Activated CD4-positive, alpha-beta T cell treated with anti-CD3 and anti-CD28 coated beads for 24 hours (primary cell): ENCODE data around the gene EPB41L2.

Source experiments
- DNase-seq, 2 donors: peaks; one replicate each; pipeline ENCODE4 v3.0.0-alpha.2; 2020; ENCODE audit warnings: low read depth in 2 of 2

Gene EPB41L2

DNA sequence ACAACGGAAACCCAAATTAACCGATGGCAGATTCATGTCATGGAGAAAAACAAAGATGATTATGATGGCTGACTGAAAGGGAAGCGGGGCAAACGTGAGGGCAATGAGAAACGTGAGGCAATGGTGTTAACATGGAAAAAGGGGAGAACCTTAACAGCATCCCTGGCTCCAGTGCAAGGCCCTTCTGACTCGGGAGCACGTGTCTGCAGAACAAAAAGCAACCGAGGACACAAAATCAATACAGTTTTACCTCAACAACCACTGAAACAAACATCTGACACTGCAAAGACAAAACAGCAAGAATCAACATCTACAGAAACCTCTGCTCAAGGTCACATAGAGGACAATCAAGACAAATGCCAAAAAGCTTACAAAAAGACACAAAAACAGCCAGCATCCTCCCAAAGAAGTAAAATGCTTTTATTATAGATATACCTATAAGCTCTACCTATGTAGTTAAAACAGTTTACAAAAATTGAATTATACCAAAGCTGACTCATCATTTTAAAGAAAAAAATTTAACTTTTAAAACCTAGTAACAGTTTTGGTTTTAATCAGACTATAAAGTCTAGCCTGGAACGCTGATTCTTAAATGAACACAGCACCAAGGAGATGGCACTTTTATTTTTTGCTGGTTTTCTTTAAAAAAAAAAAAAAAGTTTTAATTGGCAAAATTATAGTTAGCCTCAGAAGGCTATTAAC, 192.7 kb downstream of the EPB41L2 start:
- DNase-seq: no peak

DNA sequence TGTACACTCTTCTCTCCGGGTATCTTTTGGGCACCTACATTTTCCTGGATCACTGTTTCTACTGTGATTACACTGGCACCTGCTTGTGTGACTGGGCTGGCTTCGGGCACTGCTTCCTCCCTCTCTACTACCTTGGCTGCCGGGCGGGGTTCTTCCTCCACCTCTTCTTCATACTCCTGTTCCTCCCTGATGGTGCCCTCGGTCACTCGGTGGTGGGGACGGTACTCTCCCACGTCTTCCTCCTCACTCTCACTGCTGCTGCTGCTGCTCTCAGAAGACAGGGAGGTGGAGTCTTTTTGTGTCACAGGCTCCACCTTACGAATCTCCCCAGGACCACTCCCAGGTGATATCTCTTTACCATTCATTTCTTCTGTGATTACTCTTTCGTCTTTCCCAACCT, 193.4 kb downstream of the EPB41L2 start:
- DNase-seq: no peak

DNA sequence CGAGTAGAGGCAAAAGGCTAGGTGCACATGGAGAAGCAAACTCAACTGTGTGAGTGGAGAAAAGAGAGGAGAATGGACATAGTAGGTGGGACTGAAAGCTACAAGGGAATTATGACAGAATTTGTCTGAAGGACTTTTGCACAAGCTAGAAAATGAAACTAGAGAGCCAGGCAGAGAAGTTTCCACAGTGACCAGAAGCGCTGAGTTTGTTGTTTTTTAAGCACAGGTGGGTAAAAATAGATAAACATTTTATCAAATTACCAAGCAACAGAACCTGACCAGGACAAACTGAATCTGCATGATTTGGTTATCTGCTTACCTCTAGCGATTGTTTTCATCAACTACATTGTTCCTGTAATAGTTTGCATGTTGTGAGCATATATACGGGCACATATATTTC, 197.3 kb downstream of the EPB41L2 start:
- DNase-seq: no peak

DNA sequence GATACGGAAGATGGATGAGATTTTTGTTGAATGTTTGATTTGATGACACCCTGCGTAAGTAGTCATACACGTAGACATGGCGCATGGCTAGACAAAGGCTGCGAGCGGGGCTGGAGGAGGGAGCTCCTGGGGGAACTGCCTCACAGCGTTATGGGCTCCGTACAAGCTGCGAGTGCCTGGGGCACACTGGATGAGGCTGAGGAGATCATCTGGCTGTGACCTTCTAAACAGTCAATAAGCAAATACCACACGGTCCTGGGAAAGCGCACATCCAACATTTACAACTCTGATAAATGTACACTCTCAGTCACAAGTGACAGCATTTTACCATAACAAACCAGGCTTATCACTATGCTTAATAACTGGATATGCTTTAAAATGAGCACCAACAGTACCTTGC, 198.7 kb downstream of the EPB41L2 start:
- no peak for DNase-seq

DNA sequence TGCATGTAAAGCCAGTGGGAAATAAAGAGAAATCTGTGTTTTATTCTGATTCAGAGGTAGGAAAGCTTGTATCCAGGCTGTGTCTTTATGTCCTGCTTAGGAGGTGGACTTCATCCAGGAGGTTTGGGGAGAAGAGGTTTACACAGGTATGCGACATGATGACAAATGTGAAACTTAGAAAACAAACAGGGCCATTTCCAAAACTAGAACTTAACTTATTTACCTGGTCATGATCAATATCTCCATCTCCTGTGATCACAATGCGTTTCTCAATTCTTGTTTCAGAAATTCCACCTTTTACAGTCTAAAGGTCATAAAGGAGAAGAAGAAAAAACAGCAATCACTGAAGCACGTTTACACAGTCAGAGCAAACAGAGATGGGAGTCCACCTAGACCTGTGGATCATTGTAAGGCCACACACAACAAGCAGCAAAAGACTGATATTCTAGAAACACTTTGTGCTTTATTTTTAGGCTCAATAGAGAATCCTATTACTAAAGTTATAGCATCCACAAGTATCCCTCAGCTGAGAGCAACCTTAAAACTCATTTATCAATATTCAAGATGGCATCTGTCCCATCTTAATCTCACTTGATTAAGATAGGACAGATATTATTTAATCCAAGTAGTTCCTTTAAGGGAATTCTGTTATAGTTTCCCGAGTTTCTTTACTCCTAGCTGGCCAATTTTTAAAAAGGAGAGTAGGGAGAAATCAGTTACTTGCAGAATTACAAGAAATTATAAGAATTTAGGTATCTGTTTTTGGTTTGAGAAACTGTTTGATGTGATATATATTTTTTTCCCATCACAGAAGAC, 199.4 kb downstream of the EPB41L2 start:
- no peak for DNase-seq

DNA sequence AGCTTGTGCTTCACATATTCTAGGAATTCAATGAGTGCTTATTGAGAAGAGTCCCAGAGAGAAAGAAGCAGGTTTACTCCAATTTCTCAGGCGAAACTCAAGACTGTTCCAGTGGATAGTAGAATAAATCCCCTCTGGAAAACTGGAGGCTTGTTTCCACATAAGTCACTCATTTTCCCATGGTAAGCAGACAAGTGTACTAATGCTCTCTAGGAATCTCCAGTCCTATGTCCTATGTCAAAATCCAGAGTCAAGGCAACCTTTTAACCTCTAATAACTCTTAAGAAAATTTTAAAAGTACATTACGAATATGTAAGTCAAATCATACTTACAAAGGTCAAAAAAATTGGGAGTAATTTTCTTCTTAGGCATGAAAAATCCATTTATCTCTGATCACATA, 200.7 kb downstream of the EPB41L2 start:
- DNase-seq: no peak

DNA sequence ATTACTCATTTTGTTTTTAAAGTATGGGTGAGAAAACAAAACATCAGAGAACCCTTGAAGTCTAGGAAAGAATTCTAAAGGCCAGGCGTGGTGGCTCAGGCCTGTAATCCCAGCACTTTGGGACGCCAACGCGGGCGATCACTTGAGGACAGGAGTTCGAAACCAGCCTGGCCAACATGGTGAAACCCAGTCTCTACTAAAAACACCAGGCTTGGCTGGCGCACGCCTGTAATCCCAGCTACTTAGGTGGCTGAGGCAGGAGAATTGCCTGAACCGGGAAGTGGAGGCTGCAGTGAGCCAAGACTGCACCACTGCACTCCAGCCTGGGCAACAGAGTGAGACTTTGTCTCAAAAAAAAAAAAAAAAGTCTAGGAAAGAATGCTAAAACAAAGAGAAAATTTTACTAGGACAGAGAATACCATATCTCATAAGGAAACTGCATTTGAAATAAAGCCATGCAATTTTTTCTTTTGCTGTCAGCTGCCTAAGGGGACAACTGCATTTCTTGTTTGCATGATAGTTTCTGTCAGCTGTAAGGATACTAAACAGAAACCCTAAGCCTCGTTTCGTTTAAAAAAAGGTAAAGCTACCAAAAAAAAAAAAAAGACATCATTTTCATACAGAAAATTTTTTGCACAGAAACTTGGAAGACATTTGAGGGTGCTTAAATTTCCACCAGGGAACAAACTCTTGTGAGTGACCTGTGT, 203.7 kb downstream of the EPB41L2 start:
- DNase-seq: no peak

DNA sequence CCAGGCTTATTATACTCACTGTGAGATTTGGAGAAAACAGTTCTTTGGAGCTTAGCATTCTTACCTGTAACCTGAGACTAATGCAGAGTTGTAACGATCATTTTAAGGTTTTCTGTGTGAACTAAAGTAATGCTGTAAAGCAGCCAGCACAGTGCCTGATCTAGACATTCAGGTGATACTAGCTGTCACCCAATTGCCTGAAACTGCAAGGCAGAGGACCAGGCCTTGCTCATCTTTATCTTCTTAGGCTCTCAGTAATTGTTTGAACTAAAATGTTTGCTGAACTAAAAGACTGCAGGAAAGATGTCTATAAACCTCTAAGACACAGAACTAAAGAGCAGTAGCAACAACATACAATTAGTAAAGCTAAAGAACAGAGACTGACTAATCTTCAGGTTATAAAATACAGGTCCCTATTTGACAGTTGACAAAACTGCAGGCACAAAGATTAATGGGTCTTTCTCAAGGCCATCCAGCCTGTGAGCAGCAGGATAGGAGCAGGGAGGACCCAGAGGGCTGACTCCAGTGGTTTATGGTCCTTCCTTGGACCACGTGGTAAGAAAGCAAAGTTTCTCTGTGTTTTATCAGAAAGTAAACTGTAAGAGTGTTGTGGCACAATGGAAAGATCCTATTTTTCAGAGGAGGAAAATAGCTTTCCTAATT, 204.4 kb downstream of the EPB41L2 start:
- DNase-seq: no peak

DNA sequence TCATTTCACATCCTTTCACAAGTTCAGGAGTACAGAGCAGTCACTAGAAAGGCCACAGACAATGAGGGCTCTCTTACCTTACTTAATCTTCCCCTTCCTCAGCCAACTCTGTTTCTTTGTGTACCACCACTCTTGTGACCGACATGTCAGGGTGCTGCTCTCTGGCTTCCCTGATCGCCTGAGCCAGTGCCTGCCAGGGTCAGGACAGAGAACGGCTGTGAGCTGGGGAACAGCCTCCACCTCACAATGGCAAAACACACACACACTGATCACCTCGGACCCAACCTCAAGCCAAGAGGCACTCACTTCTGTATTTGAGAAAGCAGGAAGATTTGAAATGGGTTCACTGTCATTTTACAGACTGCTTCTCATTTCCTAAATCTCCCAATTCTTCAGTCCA, 205.0 kb downstream of the EPB41L2 start:
- no peak for DNase-seq

DNA sequence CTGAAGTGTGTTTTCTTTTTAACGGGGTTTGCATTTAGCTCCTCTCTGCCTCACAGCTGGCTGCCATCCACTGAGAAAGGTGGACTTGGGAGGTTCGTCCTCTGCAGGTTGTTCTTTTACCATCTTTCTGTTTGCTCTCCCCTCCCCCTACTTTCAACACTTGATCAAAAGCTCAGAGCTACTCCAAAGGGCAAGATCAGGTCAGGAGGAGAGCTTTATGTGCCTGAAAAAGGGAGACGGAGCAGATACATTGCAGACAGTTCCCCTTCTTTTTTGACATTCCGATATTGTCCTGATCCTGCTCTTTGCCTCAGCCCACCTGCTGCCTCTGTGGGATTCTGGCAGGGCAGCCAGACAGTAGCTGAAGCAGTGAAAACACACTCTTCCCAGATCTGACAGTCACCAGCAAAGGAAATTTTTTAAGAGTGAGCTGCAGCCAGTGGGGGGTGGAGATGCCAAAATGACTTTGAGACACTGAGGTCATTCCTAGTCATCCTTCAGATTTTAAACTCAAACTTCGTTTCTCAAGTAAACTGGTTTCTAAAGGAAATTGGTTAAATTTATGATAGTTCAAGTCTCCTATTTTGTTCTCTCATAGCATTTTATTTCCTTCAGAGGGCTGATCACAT, 209.4 kb downstream of the EPB41L2 start:
- no peak for DNase-seq

DNA sequence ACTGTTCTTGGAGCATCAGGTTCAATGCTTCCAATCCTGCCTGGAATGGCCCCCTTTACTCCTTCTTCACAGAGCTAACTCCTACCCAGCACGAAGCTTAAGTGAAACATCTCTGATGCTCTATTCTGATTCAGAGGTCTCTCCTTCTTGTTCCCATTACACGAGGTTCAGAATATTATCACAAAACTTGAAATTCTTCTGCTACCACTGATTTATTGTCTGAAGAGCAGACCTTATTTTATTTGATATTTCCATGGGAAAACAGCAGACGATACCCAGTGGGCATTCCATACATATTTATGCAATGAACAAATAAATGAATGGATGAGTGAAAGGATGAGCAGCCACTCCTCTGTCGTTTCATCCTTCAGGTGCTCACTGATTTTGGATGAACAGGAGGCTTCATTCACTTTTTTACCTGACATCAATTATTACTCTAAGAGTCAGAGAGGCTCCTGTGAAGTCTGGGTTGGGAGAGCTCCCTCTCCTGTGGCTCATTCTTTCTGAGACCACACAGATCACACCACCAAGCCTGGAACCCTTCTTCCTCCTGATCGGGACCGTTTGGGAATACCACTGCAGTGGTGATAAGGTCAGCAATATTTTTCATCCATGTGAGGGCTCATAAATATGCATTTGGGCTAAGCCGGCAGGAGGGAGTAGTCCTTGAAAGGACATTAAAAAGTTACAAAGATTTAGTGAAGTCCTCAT, 210.0 kb downstream of the EPB41L2 start:
- no peak for DNase-seq

DNA sequence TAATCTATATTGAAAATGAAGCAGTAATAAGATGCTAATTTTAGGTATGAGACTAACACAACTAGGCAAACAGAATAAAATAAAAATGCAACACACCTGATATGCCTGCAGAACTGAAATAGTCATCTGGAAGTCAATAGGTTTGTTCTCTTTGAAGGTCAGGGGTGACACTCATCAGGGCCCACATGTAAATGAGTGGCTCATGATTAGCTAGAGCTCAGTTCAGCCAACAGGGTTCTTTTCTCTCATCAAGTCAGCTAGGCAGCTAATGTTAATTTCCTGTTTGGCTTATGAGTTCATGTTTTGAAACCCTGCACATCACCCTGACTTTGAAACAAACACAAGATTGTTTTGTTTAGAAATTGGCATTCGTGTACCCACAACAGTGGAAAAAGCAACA, 212.0 kb downstream of the EPB41L2 start:
- no peak for DNase-seq

DNA sequence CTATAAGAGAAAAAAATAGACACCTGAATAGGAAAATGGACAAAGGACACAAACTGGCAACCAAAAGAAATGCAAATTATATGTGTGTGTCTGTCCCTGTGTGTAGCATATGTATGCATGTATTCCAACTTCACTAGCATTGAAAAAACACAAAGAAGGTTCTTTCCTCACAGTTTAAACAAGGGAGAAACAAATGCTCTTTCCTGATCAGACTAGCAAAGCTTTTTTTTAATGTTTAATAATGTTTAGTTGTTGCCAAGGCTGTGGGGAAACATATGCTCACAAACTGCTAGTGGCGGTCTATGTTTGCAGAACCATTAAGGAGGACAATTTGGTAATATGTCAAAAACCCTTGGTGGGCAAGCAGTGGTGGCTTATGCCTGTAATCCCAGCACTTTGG, 213.5 kb downstream of the EPB41L2 start:
- DNase-seq: no peak

DNA sequence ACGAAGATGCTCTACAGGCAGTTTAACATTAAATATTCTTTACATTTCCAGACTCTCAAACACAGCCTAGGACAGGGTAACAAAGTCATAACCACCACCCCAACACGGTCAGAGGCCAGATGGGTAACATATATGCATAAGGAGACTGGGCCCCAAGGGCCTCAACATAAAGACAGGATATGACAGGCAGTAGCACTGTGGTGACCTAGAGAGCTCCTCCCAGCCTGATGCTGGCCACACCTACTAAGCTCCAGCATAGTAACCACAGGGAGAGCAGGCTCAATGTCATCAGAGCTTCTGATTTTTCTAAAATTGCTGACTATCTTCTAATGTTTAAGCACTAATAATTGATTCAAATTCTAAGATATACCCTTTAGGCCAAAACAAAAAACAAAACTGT, 214.1 kb downstream of the EPB41L2 start:
- peak in 1 of 2 donors; percentile 1 for DNase-seq

DNA sequence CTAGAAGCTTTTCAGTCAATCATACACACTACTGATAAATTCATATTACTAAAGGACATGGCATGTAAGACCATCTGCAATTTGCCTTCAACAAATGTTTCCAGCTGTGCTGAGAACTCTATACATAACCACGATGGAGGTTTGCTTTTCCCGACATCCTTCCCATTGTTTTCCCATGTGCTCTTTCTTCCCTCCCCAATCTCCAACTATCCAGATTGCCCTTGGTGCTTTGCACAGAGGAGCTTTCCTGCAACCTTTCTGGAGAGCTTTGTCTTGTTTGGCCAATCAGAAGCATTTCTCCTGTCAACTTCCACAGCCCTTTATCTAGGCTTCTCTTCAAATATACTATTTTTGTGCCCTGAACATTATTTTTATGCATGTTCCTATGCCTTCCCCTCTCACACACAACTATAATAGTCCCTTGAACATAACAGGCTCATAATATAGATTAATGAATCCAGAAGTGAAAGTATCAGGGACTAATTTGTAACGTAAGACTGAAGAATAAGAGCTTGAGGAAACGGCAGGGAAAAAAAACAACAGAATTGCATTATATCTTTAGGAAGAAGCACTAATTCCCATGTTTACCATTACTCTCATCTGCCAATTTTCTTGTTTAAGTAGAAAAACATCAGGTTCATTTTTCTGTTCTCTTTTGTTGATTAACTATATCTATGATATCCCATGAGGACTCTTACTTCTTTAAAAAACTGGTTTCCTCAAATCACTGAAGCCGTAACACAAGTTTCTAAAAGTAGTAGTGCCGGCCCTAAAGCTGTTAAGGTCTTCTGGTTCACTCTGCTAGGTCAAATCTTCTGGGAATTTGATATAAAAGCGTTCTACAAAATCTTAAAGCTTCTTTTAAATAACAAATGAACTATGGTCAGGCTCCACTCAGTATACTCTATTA, 215.8 kb downstream of the EPB41L2 start:
- DNase-seq: no peak

DNA sequence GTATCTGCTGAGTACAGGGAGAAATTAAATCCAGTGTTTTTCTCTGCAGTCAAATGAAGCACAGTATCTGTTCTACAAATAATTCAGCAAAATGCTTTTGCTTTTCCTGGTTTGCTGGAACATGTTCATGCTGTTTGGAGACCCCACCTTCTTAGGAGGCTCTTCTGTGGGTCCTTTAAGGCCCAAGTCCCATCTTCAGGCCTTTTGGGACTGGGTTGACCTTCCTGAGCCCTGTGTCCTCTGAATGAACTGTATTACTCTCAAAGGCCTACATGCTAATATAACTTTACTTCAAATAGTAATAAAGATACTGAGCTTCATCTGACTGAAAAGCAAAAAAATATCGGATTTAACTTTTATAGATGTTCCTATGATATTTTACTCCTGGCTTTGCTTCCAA, 216.5 kb downstream of the EPB41L2 start:
- DNase-seq: no peak

DNA sequence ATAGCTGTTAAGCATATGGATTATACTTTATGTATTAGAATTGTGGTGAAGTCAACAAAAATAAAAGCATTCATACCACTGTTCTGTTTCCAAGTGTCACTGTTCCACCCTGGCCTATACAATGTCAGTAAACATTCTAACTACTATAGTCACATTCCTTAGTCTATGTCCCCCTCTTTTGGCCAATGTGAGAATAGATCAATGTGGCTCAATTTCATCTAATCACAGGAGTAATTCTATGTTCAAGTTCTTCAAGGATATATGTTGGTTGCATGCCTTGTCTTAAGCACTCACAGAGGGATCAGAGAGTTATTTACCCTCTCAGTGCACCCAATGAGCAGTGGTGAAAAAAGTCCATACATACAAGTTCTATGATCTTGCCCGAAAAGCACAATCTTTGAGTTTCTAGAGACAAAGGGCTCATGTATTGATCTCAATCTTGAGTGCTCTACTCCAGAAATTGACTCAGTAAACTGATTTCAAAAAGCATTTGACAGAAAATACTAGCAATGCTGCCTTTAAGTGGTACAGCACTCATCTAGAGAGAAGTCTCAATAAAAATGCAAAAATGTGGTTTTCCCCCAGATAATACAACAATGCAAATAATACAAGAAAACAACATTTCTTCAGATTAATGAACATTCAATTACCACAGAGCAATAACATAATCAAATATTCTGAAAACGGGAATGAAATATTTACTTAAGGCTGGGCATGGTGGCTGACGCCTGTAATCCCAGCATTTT, 219.3 kb downstream of the EPB41L2 start:
- no peak for DNase-seq

DNA sequence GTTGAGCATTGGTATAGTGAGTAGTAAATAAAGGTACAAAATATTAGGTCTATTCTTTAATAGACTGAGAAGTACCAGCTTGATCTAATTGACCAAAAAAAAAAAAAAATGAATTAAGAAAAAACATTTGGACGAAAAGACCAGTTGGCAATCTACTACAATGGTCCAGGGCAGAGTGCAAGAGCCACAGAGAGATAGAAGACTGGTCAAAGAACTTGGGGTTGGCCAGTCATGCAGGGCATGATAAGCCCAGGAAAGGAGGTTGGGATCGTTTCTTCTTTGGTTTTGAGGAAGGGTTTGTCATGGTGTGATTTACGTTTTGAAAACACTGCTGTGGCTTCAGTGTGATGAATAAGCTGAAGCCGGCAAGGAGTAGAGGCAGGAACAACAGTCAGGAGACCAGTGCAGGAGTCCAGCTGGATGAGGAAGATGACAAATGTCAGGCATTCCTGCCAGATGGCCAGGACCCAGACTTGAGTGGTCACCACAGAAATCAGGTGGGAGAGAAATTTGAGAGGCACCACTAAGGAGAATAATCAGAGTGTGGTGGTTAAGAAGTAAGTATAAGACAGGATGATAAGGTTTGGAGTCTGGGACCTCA, 221.8 kb downstream of the EPB41L2 start:
- no peak for DNase-seq

DNA sequence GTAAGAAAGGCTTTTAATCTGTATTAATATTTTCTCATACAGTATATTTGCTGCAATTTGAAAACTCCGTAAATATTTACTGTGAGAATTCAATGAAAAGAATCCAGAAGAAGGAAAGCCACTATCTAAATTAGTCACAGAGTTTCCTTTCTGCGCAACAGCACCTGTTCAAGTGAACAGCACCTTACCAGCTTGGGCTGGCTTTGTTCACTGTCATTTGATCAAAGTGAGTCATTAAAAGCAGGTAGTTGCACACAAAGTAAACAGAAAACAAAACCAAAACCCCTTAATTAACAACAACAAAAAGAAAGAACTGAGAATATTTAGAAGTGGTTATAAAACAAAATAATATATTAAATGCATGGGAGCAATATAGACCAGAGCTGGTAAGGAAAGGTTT, 223.0 kb downstream of the EPB41L2 start:
- no peak for DNase-seq
